ENCODE data around the gene CLTCL1. TPM values are rescaled to one million over a fixed set of nuclear protein-coding genes. Genes with fewer than 3 reads are reported as not detected.

Gene CLTCL1
- total and polyA plus RNA-seq, 9 of the 15 experiments (the other 6 are each of a cell fraction or from before 2014, with no cell fraction given) = 1.1 to 11.7 (median 5.0) TPM

- TF ChIP-seq ZMIZ1 (IDR thresholded peaks at IDR 0.05; ENCODE audit: low read depth in 2 of 2, low read length in 2 of 2) (no peak), ATF4 (CRISPR knock-in tag; IDR thresholded peaks at IDR 0.05) (no peak), ZNF217 (CRISPR knock-in tag; IDR thresholded peaks at IDR 0.05) (no peak), NR1H2 (CRISPR knock-in tag; IDR thresholded peaks at IDR 0.05) (no peak), SMARCB1 (IDR thresholded peaks at IDR 0.05; ENCODE audit: insufficient read length, low read depth) (no peak), CHD7 (IDR thresholded peaks at IDR 0.05; ENCODE audit: low read depth, low read length) (no peak), LEF1 (IDR thresholded peaks at IDR 0.05) (no peak), MXD1 (CRISPR knock-in tag; IDR thresholded peaks at IDR 0.05; ENCODE audit: borderline replicate concordance, poor library complexity, severe bottlenecking) (no peak), HNRNPLL (IDR thresholded peaks at IDR 0.05; ENCODE audit: low read depth, low read length, poor library complexity, severe bottlenecking) (no peak)
Measured at GRCh38 chr22:19289475-19290161, 1.9 kb downstream of the CLTCL1 start (continued).
